Testis (tissue), 3 donors: ENCODE results near the gene TLR1. TPM values are rescaled to one million over a fixed set of nuclear protein-coding genes. Genes with fewer than 3 reads are reported as not detected.

Experiments used
- DNase-seq: peaks from one replicate; pipeline ENCODE4 v3.0.0-alpha.2; 2019
- H3K27ac ChIP-seq, 2 donors: fragments of 200-600 bp; sonication (generic); one replicate each; pipeline ENCODE4 v1.5.1; 2019
- H3K27me3 ChIP-seq: fragments of 200-600 bp; sonication (generic); one replicate; pipeline ENCODE4 v1.5.1; 2019
- H3K36me3 ChIP-seq: fragments of 200-600 bp; sonication (generic); one replicate; pipeline ENCODE4 v1.5.1; 2017; ENCODE audit warnings: low read depth; ENCODE audit errors: missing control alignments
- H3K4me1 ChIP-seq: fragments of 200-600 bp; sonication (generic); one replicate; pipeline ENCODE4 v1.5.1; 2019
- H3K4me3 ChIP-seq, 2 donors: fragments of 200-600 bp; sonication (generic); one replicate each; pipeline ENCODE4 v1.5.1; 2017 to 2019
- H3K9me3 ChIP-seq: fragments of 200-600 bp; sonication (generic); one replicate; pipeline ENCODE4 v1.5.1; 2017
- CTCF ChIP-seq, 3 experiments: fragments of 450-650 bp in 2 of 3; fragments of 200-600 bp in 1 of 3; sonication (generic) in 1 of 3; IDR thresholded peaks; one replicate each; pipeline ENCODE4 v1.5.1; 2016 to 2019; ENCODE audit warnings: antibody characterized with exemption in 3 of 3, mild to moderate bottlenecking in 2 of 3, moderate library complexity in 1 of 3
- POLR2A ChIP-seq: fragments of 450-650 bp; IDR thresholded peaks from one replicate; pipeline ENCODE4 v1.6.1; 2017; ENCODE audit warnings: antibody characterized with exemption, mild to moderate bottlenecking, moderate library complexity
- WGBS, 2 donors: methylation state at CpG; one replicate each; pipeline ENCODE4 v1.1.5; 2018; 5-methylcytosine and 5-hydroxymethylcytosine counted together
- intact Hi-C: fragments of 100-400 bp; cut with DNase I; formaldehyde crosslinking; loops from one replicate; pipeline ENCODE4 v1.15.1; 2023; ENCODE audit warnings: low total_unique reads
- polyA plus RNA-seq: library from polyadenylated mRNA; stranded (reverse); fragments of 350-450 nt; fragmentation: Illumina TruSeq; extraction: RNeasy Lipid Tissue Mini Kit (QIAGEN cat#74804); gene quantifications from one replicate; pipeline ENCODE4 v1.2.3, GENCODE V29; 2014; ENCODE audit warnings: low read depth, low replicate concordance; ENCODE audit not compliant: insufficient read depth
- small RNA-seq, 2 donors: library from RNA; depleted of rRNA; stranded (forward); fragments of <200 nt; gene quantifications; one replicate each; pipeline ENCODE3, GENCODE V24; 2016
- total RNA-seq, 2 donors: library from RNA; depleted of rRNA; stranded (reverse); fragments of >200 nt; gene quantifications; one replicate each; pipeline ENCODE4 v1.2.3, GENCODE V29; 2016

TLR1 gene
- total and polyA plus RNA-seq, 3 donors from 2014 or later = 2.8 to 5.5 (median 2.8) TPM

- no peak for TF ChIP-seq POLR2A
- intact Hi-C loops = no loop called here
- H3K36me3 ChIP-seq = no peaks in the 10 kb centered on the region
- H3K27ac ChIP-seq = peak overlapping the region in 1 of 2 donors; percentile 71
- whole genome bisulfite sequencing, 2 donors = 33 to 41% methylated on average over 8 of the region's 8 CpGs
- H3K4me1 ChIP-seq = no peaks in the 10 kb centered on the region
- DNase-seq = no peak
- no peaks in the 10 kb centered on the region for H3K9me3 ChIP-seq
- no peaks in the 10 kb centered on the region for H3K27me3 ChIP-seq
- H3K4me3 ChIP-seq = no peak overlapping the region
These were observed 52.1 kb downstream of the TLR1 start for GRCh38 chr4:38752372-38752940.

GRCh38 chr4:38751341-38752010 lies 53.1 kb downstream of the TLR1 start:
- TF ChIP-seq CTCF (IDR thresholded peaks at IDR 0.05) (no peak), POLR2A (no peak)
- Histone ChIP-seq H3K4me1 (no peaks in the 10 kb centered on the region), H3K27ac (no peak overlapping the region), H3K36me3 (no peaks in the 10 kb centered on the region), H3K27me3 (no peaks in the 10 kb centered on the region), H3K4me3 (no peak overlapping the region), H3K9me3 (no peaks in the 10 kb centered on the region)
- WGBS, 2 donors = 82 to 92% methylated on average over 13 of the region's 13 CpGs
- no peak for DNase-seq
- intact Hi-C loops = no loop called here

GRCh38 chr4:38749336-38749735 lies 55.3 kb downstream of the TLR1 start:
- Histone ChIP-seq H3K36me3 (no peaks in the 10 kb centered on the region), H3K27me3 (no peaks in the 10 kb centered on the region), H3K27ac (no peak overlapping the region), H3K4me1 (no peaks in the 10 kb centered on the region), H3K4me3 (no peak overlapping the region), H3K9me3 (no peaks in the 10 kb centered on the region)
- TF ChIP-seq CTCF (IDR thresholded peaks at IDR 0.05) = no peak
- no peak for TF ChIP-seq POLR2A
- no peak for DNase-seq
- intact Hi-C loops = no loop called here
- 65 to 77% methylated on average over 4 of the region's 4 CpGs for WGBS, 2 donors

GRCh38 chr4:38747629-38748028 lies 57.0 kb downstream of the TLR1 start:
- Histone ChIP-seq H3K27ac (no peak overlapping the region), H3K36me3 (no peaks in the 10 kb centered on the region), H3K9me3 (no peaks in the 10 kb centered on the region), H3K27me3 (no peaks in the 10 kb centered on the region), H3K4me3 (no peak overlapping the region), H3K4me1 (no peaks in the 10 kb centered on the region)
- intact Hi-C loops = no loop called here
- DNase-seq = no peak
- TF ChIP-seq CTCF (IDR thresholded peaks at IDR 0.05) = no peak

Small RNA genes within 50 kb of the gene (small RNA-seq; reads per million reads assigned to genes)
- gene RNA5SP158 = 0 reads per million in 2 donors

Other genes with a start within 250 kb of the TLR1 start
- gene KLF3, start 140.6 kb downstream of the TLR1 start, total RNA-seq = 10 to 100 TPM; 21.2 to 24.6 TPM
- gene KLF3, start 140.6 kb downstream of the TLR1 start, polyA plus RNA-seq = 16.4 TPM
- under 1 TPM in 1 of 2 donors, not detected in 1; 0.06 TPM for gene TLR10, start 21.8 kb downstream of the TLR1 start, total RNA-seq
- gene TLR10, start 21.8 kb downstream of the TLR1 start, polyA plus RNA-seq = 0.21 TPM
- gene TLR6, start 52.0 kb upstream of the TLR1 start, total RNA-seq = 1 to 10 TPM in 1 of 2 donors, under 1 TPM in 1; 0.47 to 1.2 TPM
- gene TLR6, start 52.0 kb upstream of the TLR1 start, polyA plus RNA-seq = 1.8 TPM
- gene FAM114A1, start 63.0 kb upstream of the TLR1 start, total RNA-seq = 10 to 100 TPM; 76.5 to 96.2 TPM
- 30.9 TPM for gene FAM114A1, start 63.0 kb upstream of the TLR1 start, polyA plus RNA-seq
- not detected for gene TMEM156, start 227.6 kb upstream of the TLR1 start, total RNA-seq
- gene TMEM156, start 227.6 kb upstream of the TLR1 start, polyA plus RNA-seq = 0.86 TPM